Erythroblast (primary cell): Measurements from ENCODE around the gene AGK.
"Not testable (repeated sequence)": the region's sequence is repeated elsewhere in the genome, so short reads cannot be mapped to it uniquely, and the experiment has no call there.

Experiments
- DNase-seq, 2 experiments: peaks; one replicate each; lab custom pipeline; 2025; lab: John Stamatoyannopoulos, UW
- GATA1 ChIP-seq: IDR thresholded peaks from 2 replicates; pipeline ENCODE4 v1.6.1; 2011; ENCODE audit warnings: low read depth, mild to moderate bottlenecking, control low read depth, low read length, moderate library complexity
- POLR2A ChIP-seq: IDR thresholded peaks from 2 replicates; pipeline ENCODE4 v1.6.1; 2011; ENCODE audit warnings: mild to moderate bottlenecking, low read length

AGK gene

GRCh38 chr7:141563956-141564623, 12.9 kb downstream of the AGK start:
- DNase-seq = peak; percentile 5 to 30
- TF ChIP-seq POLR2A = no peak
- TF ChIP-seq GATA1 = no peak

- DNase-seq = no peak
- TF ChIP-seq GATA1 (no peak), POLR2A (no peak)
These were observed 16.2 kb downstream of the AGK start for GRCh38 chr7:141567432-141567831.

- DNase-seq = no peak
- TF ChIP-seq GATA1 (no peak), POLR2A (no peak)
These were observed 17.0 kb downstream of the AGK start for GRCh38 chr7:141568227-141568626.

GRCh38 chr7:141571059-141571458, 19.8 kb downstream of the AGK start:
- no peak for DNase-seq
- no peak for TF ChIP-seq GATA1
- no peak for TF ChIP-seq POLR2A

GRCh38 chr7:141572175-141572574, 21.0 kb downstream of the AGK start:
- DNase-seq = no peak
- no peak for TF ChIP-seq POLR2A
- TF ChIP-seq GATA1 = no peak

- no peak for DNase-seq
- TF ChIP-seq GATA1 = no peak
- TF ChIP-seq POLR2A = no peak
These were observed 22.3 kb downstream of the AGK start for GRCh38 chr7:141573511-141573910.

GRCh38 chr7:141575164-141575563, 24.0 kb downstream of the AGK start:
- no peak for DNase-seq
- TF ChIP-seq POLR2A (no peak), GATA1 (no peak)

- no peak for DNase-seq
- no peak for TF ChIP-seq GATA1
These were observed 24.6 kb downstream of the AGK start for GRCh38 chr7:141575654-141576448.

- TF ChIP-seq POLR2A (no peak), GATA1 (no peak)
- DNase-seq = no peak
These were observed 26.0 kb downstream of the AGK start for GRCh38 chr7:141577043-141577839.

GRCh38 chr7:141579953-141580352, 28.7 kb downstream of the AGK start:
- not testable (repeated sequence) for DNase-seq

- not testable (repeated sequence) for DNase-seq
These were observed 30.9 kb downstream of the AGK start for GRCh38 chr7:141582063-141582462.

GRCh38 chr7:141584935-141585334, 33.7 kb downstream of the AGK start:
- no peak for TF ChIP-seq GATA1
- TF ChIP-seq POLR2A = no peak
- no peak for DNase-seq

- no peak for DNase-seq
These were observed 34.6 kb downstream of the AGK start for GRCh38 chr7:141585592-141586510.

More at GRCh38 chr7:141585592-141586510, 34.6 kb downstream of the AGK start:
- TF ChIP-seq GATA1 (no peak), POLR2A (no peak)
